ENCODE data around the gene RNU7-1.

Gene RNU7-1

DNA sequence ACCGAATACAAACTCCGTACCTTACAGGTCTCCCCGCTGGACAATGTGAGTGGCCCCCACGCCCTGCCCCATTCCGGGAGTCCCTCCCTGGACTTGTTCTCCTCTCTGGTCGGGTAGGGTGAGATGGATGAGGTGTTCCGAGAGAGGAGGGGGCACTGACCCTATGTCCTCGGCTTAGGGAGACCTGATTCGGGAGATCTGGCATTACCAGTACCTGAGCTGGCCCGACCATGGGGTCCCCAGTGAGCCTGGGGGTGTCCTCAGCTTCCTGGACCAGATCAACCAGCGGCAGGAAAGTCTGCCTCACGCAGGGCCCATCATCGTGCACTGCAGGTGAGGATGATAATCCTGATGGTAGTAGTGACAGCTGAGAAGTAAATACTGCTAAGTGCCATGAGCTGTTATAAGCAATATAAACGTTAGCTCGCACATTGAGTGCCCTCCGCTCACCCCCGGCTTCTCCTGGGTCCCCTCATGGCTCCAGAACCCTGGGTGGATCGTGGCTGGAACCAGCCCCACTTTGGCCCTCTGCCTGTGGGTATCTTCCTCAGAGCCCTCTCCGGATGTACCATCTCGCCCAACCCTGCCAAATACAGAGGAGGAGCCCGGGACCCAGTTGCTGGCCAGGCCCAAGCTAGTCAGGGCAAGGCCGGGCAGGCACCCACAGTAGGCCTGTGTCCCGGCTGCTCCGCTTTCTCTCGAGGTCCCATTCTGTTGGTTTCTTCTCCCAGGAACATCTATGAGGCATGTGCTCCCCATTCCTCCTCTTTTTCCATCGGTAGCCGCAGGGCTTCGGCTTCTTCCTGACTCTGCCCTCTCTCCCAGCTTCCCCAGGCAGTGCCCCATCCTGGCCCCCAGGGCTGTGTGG, 14.4 kb downstream of the RNU7-1 start:
- H3K27ac ChIP-seq, result no peak overlapping the region
- TF ChIP-seq, protein P1, sequence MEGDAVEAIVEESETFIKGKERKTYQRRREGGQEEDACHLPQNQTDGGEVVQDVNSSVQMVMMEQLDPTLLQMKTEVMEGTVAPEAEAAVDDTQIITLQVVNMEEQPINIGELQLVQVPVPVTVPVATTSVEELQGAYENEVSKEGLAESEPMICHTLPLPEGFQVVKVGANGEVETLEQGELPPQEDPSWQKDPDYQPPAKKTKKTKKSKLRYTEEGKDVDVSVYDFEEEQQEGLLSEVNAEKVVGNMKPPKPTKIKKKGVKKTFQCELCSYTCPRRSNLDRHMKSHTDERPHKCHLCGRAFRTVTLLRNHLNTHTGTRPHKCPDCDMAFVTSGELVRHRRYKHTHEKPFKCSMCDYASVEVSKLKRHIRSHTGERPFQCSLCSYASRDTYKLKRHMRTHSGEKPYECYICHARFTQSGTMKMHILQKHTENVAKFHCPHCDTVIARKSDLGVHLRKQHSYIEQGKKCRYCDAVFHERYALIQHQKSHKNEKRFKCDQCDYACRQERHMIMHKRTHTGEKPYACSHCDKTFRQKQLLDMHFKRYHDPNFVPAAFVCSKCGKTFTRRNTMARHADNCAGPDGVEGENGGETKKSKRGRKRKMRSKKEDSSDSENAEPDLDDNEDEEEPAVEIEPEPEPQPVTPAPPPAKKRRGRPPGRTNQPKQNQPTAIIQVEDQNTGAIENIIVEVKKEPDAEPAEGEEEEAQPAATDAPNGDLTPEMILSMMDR (conservative IDR thresholded peaks at IDR 0.05), result no peak

- TF ChIP-seq, protein P1 (conservative IDR thresholded peaks at IDR 0.05), result no peak
- no peak overlapping the region for H3K27ac ChIP-seq
Observed at GRCh38 chr12:6958609-6959057, 15.0 kb downstream of the RNU7-1 start.

DNA sequence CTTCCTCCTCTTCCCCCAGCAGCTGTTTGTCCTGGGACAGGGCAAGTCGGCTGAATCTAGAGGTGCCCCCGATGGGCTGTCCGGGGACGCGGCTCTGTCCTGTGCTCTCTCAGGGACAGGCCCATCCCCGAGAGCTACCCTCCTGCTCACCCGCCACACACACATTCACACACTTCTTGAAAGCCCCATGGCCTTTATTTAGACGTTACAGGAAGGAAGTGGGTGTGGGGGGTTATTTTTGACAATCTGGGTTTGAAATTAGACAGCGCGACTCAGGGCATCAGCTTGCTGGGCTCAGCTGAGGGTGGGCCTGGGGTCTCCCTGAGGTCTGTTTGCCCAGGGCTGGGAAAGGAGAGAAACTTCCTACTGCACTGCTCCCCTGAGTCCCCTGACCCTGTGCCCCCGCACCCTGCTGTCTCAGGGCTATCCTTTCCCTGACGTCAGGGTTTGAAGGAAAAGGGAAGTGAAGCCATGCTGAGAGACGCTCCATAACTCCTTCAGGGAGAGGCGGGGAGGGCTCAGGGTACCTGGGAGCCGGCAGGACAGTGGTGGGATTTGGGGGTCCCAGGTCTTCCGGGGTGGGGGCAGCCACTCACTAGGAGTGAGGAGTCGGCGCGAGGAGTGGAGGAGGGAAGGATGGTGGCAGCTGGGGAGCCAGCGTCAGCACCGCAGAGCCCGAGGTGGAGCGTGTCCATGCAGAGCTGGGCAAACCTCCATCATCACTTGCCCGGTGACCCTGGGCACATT, 15.6 kb downstream of the RNU7-1 start:
- no peak overlapping the region for H3K27ac ChIP-seq
- TF ChIP-seq, protein P1 (conservative IDR thresholded peaks at IDR 0.05), result no peak

DNA sequence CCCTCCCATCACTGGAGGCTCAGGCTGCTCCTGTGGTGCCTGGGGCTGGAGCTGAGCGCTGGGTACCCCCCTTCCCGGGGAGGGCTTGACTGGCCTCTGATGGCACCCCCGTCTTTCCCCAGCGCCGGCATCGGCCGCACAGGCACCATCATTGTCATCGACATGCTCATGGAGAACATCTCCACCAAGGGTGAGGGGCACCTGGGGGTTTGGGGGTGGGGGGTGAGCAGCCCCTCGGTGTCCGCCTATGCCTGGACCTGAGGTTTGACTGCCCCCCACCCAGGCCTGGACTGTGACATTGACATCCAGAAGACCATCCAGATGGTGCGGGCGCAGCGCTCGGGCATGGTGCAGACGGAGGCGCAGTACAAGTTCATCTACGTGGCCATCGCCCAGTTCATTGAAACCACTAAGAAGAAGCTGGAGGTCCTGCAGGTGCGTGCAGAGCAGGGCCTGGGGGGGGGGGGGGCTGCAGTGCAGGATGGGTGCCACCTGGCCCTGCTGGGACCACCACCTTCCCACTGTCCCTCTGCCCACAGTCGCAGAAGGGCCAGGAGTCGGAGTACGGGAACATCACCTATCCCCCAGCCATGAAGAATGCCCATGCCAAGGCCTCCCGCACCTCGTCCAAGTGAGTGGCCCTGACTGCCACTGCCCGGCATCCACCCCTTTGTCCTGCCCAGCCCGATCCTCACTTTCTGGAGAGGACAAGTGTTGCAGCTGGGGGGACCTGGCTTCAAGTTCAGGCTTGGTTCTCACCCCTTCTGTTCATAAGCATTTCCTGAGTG, 16.4 kb downstream of the RNU7-1 start:
- TF ChIP-seq, protein P1 (conservative IDR thresholded peaks at IDR 0.05), result no peak
- no peak overlapping the region for H3K27ac ChIP-seq

DNA sequence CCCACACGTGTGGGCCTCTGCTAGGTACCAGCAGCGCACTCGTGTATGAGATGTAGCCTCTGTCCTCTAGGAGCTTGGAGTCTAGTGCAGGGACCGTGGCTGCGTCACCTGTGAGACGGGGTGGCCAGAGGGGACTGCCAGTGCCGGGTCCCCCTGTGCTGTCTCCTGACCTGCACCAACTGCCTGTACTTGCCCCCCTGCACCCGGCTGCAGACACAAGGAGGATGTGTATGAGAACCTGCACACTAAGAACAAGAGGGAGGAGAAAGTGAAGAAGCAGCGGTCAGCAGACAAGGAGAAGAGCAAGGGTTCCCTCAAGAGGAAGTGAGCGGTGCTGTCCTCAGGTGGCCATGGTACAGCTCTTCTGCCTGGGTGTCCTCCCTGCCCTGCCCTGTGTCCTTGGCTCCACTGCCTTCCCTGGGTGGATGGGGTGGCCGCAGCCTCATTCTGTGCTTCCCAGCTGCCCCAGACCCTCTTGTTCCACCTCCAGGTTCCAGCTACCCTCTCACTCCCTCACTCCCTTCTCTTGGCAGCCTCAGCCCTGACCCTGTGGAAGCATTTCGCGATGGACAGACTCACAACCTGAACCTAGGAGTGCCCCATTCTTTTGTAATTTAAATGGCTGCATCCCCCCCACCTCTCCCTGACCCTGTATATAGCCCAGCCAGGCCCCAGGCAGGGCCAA, 17.1 kb downstream of the RNU7-1 start:
- TF ChIP-seq, protein P1 (conservative IDR thresholded peaks at IDR 0.05), result 0 out of 2 replicates have a peak, but pooled peaks have one; percentile 7
- no peak overlapping the region for H3K27ac ChIP-seq

GRCh38 chr12:6961278-6961694, 17.7 kb downstream of the RNU7-1 start:
- no peak overlapping the region for H3K27ac ChIP-seq
- TF ChIP-seq, protein P1 (conservative IDR thresholded peaks at IDR 0.05), result no peak
